WI38 (cell line): ENCODE measurements around the gene HOTAIR.

Source experiments
- H3K4me3 ChIP-seq: 2 replicates; pipeline ENCODE4 v1.5.1; 2011; ENCODE audit warnings: low read depth, mild to moderate bottlenecking, control low read depth, low read length
- TF ChIP-seq, protein P1 (sequence below): IDR thresholded peaks from 2 replicates; pipeline ENCODE4 v1.5.1; 2012; ENCODE audit warnings: low read depth, mild to moderate bottlenecking, control low read depth, low read length

The HOTAIR gene

DNA sequence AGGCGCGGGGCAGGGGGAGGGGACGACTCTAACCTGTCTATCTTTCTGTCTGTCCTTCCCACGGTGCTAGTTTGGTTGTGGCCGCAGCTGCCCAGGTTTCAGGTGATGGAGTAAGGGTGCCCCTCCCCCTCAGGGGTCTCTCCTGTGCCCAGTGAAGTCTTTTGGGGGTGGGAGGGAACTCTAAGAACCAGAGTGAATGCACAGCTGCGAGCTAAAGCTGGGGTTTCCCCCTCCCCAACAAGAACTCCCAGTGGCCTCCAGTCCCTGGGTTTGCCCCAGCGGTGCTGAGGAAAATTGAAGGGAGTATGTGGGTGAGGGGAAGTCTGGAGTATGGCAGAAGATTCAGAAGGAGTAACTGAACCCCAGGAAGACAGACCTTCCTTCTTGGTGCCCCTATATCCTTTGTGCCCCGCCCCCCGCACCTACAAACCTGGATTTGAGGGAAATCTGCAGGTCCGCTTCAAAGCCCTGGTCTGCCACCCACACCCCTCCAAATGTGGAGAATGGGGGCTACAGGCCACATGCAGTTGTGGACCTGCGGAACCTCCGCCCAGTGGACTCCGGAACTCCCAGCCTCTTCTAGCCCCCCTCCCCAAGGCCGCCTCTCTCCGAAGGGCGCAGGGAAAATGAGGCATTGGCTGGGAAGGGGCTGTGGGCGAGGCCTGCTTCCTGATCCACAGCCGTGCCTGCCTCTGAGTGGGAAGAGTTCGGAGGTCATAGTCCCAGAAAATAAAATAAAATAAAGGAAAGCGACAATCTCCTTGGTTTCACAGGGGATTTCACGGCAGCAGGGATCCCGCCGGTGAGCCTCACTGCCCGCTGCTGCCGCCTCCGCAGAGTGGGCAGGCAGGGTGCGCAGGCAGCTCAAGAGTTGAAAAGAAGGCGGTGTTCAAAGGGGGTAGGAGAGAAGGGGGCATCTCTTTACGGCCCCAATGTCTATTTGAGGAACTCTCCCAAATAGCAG lies 21.8 kb upstream of the HOTAIR start:
- H3K4me3 ChIP-seq = no peak overlapping the region
- TF ChIP-seq, protein P1, sequence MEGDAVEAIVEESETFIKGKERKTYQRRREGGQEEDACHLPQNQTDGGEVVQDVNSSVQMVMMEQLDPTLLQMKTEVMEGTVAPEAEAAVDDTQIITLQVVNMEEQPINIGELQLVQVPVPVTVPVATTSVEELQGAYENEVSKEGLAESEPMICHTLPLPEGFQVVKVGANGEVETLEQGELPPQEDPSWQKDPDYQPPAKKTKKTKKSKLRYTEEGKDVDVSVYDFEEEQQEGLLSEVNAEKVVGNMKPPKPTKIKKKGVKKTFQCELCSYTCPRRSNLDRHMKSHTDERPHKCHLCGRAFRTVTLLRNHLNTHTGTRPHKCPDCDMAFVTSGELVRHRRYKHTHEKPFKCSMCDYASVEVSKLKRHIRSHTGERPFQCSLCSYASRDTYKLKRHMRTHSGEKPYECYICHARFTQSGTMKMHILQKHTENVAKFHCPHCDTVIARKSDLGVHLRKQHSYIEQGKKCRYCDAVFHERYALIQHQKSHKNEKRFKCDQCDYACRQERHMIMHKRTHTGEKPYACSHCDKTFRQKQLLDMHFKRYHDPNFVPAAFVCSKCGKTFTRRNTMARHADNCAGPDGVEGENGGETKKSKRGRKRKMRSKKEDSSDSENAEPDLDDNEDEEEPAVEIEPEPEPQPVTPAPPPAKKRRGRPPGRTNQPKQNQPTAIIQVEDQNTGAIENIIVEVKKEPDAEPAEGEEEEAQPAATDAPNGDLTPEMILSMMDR = no peak

DNA sequence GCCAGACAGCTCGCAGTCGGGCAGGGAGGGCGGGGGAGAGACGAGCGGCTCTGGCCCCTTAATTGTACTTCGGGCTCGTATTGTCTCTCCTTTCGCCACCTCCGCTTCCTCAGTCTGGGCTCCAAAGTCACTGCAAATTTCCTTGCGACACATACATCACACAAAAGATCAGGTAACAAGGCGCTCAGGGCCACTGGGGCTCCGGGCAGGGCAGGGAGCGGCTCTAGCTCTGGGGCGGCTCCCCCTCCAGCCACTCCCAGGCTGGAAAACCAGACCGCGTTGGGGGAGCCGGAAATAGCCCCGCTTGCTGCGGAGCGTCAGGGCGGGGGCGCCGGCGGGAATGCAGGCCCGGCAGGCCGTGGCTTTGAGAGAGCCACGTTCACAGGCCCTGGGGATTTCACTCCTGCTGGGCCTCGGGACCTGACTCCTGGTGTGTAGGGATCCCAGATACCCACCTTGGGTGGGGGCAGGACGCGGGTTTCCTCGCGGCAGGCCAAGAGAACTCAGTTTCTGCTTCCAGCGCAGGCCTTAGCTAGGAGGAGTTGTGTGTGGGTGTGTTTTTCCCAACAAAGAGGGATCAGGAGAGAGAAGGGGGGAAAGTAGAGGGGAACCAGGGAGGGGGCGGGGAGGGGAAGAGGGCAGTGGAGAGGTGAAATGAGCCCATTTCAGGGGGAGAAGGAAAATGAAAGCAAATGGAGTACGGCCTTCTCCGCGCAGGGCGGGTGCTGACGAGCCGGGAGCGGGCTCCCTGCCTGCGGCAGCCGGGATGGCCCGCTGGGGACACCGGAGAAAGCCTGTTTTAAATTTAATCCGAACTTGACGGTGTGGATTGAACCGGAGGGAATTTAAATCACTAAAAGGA lies 20.9 kb upstream of the HOTAIR start:
- TF ChIP-seq, protein P1 = no peak
- H3K4me3 ChIP-seq = no peak overlapping the region

DNA sequence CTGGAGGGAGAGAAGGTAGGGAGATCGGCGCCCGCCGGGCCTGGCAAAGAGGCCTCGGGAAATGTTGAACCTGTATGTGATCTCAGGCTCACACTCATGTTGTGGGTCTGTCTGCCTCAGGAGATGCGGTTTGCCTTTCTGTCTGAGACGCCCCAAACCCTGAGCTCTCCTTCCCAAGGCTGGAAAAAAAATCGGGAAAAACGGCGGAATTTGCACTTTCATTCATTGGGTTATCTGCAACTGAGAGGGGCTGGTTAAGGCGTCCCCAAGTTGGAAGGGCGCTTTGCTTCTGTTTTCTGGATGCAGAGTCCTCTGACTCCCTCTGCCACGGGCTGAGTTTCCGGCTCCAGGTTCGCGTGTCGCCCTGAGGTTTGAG lies 20.2 kb upstream of the HOTAIR start:
- H3K4me3 ChIP-seq = no peak overlapping the region
- TF ChIP-seq, protein P1 = no peak

DNA sequence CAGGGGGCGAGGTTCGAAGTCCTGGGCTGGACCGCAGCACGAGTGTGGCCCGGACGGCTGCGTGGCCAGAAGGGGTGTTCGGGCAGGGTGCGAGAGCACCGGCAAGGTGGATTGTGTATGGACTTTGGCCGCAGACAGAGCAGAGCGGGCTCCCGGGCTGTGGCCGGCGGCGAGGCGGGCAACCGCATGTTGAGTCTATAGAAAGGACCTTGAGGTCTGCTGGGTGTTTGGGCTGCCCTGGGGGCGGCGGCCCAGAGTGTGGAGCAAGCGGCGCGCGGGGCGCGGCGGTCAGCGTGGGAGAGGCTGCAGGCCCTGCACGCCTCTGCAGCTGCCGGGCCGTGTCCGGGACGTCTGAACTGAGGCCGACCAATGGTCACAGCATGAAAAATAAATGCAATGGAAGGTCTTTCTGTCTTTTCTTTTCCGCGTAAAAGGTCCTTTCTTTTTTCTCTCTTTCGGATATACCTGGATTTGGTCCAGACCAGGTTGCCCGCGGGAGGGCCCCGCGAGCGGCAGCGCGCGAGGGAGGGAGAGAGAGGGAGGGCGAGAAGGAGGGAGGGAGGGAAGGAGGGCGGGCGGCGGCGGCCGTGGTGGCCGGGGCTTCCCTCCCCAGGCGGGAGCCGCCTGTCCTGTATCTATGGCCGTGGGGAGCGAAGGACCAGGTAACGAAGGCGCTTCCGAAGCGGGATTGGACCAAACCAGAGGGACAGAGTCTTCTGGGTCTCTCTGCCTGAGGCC lies 19.7 kb upstream of the HOTAIR start:
- no peak overlapping the region for H3K4me3 ChIP-seq
- TF ChIP-seq, protein P1 = no peak

DNA sequence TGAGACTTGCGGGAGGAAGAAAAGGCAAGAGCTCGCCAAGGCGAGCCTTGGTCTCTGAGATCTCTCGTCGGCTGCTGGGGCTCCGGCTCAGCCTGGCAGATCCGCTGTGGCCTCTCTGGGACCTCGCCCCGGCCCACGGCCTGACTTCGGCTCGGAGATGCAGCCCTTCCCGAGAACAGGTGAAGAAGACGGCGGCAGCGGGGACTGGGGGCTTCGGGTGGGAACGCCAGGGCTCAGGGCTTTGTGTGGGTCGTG lies 19.2 kb upstream of the HOTAIR start:
- TF ChIP-seq, protein P1 = no peak
- H3K4me3 ChIP-seq = no peak overlapping the region

DNA sequence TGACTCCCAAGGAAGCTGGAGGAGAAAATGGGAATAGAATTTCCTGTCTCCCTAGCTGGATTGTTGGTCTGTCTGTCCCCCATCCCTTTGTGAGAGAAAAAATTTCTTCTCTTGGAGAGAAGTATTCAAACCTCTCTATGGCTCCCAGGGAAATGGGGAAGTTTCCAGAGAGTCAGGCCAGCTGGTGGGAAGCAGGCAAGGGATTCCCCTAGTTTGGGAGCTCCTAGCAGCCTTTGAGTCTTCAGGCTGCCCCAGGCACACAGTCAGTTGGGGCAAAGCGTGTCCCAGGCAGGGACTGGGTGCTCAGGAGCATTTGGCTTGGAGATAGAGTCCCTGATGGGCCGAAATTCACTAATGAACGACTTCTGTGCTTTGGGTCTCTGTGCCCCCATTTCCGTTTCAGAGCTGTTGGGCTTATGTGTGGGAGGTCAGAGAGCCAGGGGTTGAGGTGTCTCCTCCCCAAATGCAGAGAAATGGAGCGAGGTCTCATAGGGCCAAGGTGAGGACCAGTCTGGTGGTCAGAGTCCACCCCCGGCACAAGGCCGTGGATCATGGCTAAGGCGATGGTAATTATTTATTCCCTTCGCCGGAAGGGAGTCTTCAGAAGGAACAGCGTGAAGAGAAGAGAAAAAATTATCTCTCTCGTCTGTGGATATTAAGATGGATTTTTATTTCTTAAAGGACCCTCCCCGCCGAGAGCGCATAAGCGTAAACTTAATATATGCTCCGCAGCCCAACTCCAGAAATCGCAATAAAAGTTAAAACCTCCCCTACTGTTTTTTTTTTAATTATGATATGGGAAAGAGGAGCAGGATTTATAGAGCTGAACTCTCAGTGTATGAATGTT lies 18.6 kb upstream of the HOTAIR start:
- TF ChIP-seq, protein P1 = no peak
- no peak overlapping the region for H3K4me3 ChIP-seq
